AG09319 (cell line): ENCODE data around the gene FBXL13.

Source experiments
- DNase-seq: peaks from one replicate; pipeline ENCODE4 v3.0.0-alpha.2; 2010; ENCODE audit warnings: low read depth; ENCODE audit errors: extremely low read depth
- CTCF ChIP-seq: IDR thresholded peaks from 2 replicates; pipeline ENCODE4 v1.5.1; 2011; ENCODE audit warnings: low read depth, mild to moderate bottlenecking, inconsistent platforms, low read length, moderate library complexity

FBXL13 gene

GRCh38 chr7:102860351-102860811 is 214.2 kb downstream of the FBXL13 start:
- no peak for TF ChIP-seq CTCF
- peak; percentile 97 for DNase-seq

- TF ChIP-seq CTCF: no peak
- no peak for DNase-seq
Measured at GRCh38 chr7:102859799-102860125, 214.8 kb downstream of the FBXL13 start.

- no peak for TF ChIP-seq CTCF
- DNase-seq: no peak
Measured at GRCh38 chr7:102859084-102859798, 215.4 kb downstream of the FBXL13 start.

GRCh38 chr7:102856036-102856435 is 218.6 kb downstream of the FBXL13 start:
- DNase-seq: no peak
- TF ChIP-seq CTCF: no peak

GRCh38 chr7:102849538-102849937 is 225.1 kb downstream of the FBXL13 start:
- no peak for DNase-seq
- no peak for TF ChIP-seq CTCF

- TF ChIP-seq CTCF: no peak
- DNase-seq: peak; percentile 63
Measured at GRCh38 chr7:102849079-102849478, 225.5 kb downstream of the FBXL13 start.

DNA sequence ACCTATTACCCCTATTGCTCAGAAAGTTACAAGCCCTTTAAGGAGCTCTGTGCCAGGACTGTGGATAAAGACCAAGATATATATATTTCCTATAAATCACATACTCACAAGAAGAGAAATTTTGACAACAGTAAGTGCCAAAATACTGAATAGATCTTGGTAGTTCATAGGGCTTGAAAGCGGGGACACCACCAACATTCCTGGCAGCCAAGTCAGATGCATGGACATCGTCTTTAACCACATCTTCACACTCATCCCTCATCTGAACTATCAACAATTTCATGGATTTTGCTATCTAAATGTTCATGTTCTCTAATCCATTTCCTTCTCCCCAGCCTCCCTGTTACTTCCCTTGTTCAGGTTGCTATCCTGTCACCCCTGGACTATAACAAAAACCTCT is 229.2 kb downstream of the FBXL13 start:
- no peak for DNase-seq
- TF ChIP-seq CTCF: no peak
